Sigmoid colon (tissue), 7 donors: ENCODE measurements around the gene LSM14B. TPM values are rescaled to one million over a fixed set of nuclear protein-coding genes. Genes with fewer than 3 reads are reported as not detected.
"Not testable (repeated sequence)": the region's sequence is repeated elsewhere in the genome, so short reads cannot be mapped to it uniquely, and the experiment has no call there.

Experiments
- DNase-seq: peaks from one replicate; pipeline ENCODE4 v3.0.0-alpha.2; 2019
- H3K27ac ChIP-seq, 4 donors: fragments of 200-600 bp; sonication (generic); one replicate each; pipeline ENCODE4 v1.5.1; 2016 to 2019; ENCODE audit warnings: mild to moderate bottlenecking in 1 of 4
- H3K27me3 ChIP-seq, 3 donors: fragments of 200-600 bp; sonication (generic); one replicate each; pipeline ENCODE4 v1.5.1; 2019; ENCODE audit warnings: mild to moderate bottlenecking in 1 of 3
- H3K36me3 ChIP-seq, 4 donors: fragments of 200-600 bp; sonication (generic); one replicate each; pipeline ENCODE4 v1.5.1; 2016 to 2019
- H3K4me1 ChIP-seq, 4 donors: fragments of 200-600 bp; sonication (generic); one replicate each; pipeline ENCODE4 v1.5.1; 2017 to 2019
- H3K4me3 ChIP-seq, 4 donors: fragments of 200-600 bp; sonication (generic); one replicate each; pipeline ENCODE4 v1.5.1; 2017 to 2019; ENCODE audit warnings: mild to moderate bottlenecking in 2 of 4, moderate library complexity in 1 of 4
- H3K9me3 ChIP-seq, 4 donors: fragments of 200-600 bp in 3 of 4; sonication (generic) in 3 of 4; one replicate each; pipeline versions ENCODE4 v1.5.1 to v1.6.1; 2013 to 2019
- EP300 ChIP-seq, 4 donors: sonication (generic); formaldehyde crosslinking; IDR thresholded peaks; one replicate each; pipeline ENCODE4 v1.6.1; 2017; ENCODE audit warnings: antibody characterized with exemption in 4 of 4
- POLR2A ChIP-seq, 2 donors: fragments of 450-650 bp; IDR thresholded peaks; one replicate each; pipeline ENCODE4 v1.6.1; 2016; ENCODE audit warnings: antibody characterized with exemption in 2 of 2, mild to moderate bottlenecking in 2 of 2, moderate library complexity in 2 of 2
- POLR2AphosphoS5 ChIP-seq, 4 donors: sonication (generic); formaldehyde crosslinking; IDR thresholded peaks; one replicate each; pipeline ENCODE4 v1.6.1; 2017; ENCODE audit warnings: antibody characterized with exemption in 4 of 4
- WGBS, 2 donors: extraction: QIAGEN DNeasy Blood & Tissue Kit; methylation state at CpG; one replicate each; pipeline ENCODE4 v1.1.7; 2013; 5-methylcytosine and 5-hydroxymethylcytosine counted together
- intact Hi-C: fragments of 100-400 bp; cut with DNase I; formaldehyde crosslinking; loops from one replicate; pipeline ENCODE4 v1.15.1; 2023
- polyA plus RNA-seq, 3 donors: library from polyadenylated mRNA; stranded (reverse); fragments of 200-250 nt; gene quantifications; one replicate each; pipeline ENCODE4 v1.2.3, GENCODE V29; 2013
- total RNA-seq, 4 donors: library from RNA; depleted of rRNA; stranded (reverse); fragments of >200 nt; gene quantifications; one replicate each; pipeline ENCODE4 v1.1.0, GENCODE V29; 2016
- TF ChIP-seq, protein P1 (sequence below), 4 experiments: fragments of 450-650 bp in 3 of 4; fragments of 200-600 bp in 1 of 4; IDR thresholded peaks; one replicate each; pipeline ENCODE4 v1.5.1; 2016 to 2019; ENCODE audit warnings: antibody characterized with exemption in 4 of 4, mild to moderate bottlenecking in 3 of 4, moderate library complexity in 2 of 4
- donor health status: healthy with polysubstance abuse.
- donor health status: Bipolar disorder and iron deficiency.
- donor health status: healthy.

Gene LSM14B
- total and polyA plus RNA-seq, 7 donors: 16.9 to 28.5 (median 23.5) TPM

DNA sequence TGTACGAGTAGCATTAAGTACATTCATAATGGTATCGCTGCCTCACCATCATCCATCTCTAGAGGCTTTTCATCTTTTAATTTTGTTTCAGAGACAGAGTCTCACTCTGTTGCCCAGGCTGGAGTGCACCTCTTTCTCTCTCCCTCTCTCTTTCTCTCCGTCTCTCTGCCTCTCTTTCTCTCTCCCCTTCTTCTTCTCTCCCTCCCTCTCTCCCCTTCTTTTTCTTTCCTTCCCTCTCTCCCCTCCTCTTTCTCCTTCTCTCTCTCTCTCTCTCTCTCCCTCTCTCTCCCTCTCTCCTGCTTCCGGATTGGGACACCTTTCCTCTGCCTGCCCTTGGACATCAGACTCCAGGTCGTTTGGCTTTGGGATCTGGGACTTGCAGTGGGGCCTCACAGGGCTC is 39.0 kb upstream of the LSM14B start:
- no peak for DNase-seq
- TF ChIP-seq, protein P1, sequence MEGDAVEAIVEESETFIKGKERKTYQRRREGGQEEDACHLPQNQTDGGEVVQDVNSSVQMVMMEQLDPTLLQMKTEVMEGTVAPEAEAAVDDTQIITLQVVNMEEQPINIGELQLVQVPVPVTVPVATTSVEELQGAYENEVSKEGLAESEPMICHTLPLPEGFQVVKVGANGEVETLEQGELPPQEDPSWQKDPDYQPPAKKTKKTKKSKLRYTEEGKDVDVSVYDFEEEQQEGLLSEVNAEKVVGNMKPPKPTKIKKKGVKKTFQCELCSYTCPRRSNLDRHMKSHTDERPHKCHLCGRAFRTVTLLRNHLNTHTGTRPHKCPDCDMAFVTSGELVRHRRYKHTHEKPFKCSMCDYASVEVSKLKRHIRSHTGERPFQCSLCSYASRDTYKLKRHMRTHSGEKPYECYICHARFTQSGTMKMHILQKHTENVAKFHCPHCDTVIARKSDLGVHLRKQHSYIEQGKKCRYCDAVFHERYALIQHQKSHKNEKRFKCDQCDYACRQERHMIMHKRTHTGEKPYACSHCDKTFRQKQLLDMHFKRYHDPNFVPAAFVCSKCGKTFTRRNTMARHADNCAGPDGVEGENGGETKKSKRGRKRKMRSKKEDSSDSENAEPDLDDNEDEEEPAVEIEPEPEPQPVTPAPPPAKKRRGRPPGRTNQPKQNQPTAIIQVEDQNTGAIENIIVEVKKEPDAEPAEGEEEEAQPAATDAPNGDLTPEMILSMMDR (IDR thresholded peaks at IDR 0.05): no peak
- TF ChIP-seq POLR2A (IDR thresholded peaks at IDR 0.05) (no peak), EP300 (IDR thresholded peaks at IDR 0.05) (no peak), POLR2AphosphoS5 (IDR thresholded peaks at IDR 0.05) (no peak)
- H3K4me1 ChIP-seq: no peaks in the 10 kb centered on the region
- 54 to 72% methylated on average over 5 of the region's 5 CpGs for WGBS, 2 donors
- intact Hi-C loops: no loop called here
- H3K36me3 ChIP-seq: no peaks in the 10 kb centered on the region
- H3K27ac ChIP-seq: no peak overlapping the region
- H3K9me3 ChIP-seq: peaks cover 0 to 3% (median 0%) of the 10 kb centered on the region in 4 donors
- peaks cover 0 to 11% (median 0%) of the 10 kb centered on the region in 3 donors for H3K27me3 ChIP-seq
- H3K4me3 ChIP-seq: no peak overlapping the region

DNA sequence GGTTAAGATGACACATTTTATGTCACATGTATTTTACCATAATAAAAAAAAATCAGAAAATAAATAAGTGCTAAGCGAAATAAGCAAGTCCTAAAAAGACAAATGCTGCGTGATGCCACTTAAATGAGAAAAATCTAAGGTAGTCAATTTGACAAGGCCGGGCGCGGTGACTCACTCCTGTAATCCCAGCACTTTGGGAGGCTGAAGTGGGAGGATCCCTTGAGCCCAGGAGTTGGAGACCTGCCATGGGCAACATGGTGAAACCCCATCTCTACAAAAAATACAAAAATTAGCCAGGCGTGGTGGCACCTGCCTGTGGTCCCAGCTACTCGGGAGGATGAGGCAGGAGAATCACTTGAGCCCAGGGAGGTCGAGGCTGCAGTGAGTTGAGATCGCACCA is 38.1 kb upstream of the LSM14B start:
- H3K36me3 ChIP-seq, H3K27ac ChIP-seq, H3K4me1 ChIP-seq, H3K9me3 ChIP-seq, H3K4me3 ChIP-seq, DNase-seq, intact Hi-C loops: not testable (repeated sequence)
- 92 to 94% methylated on average over 9 of the region's 9 CpGs for WGBS, 2 donors
- H3K27me3 ChIP-seq: peaks cover 0 to 11% (median 0%) of the 10 kb centered on the region in 3 donors

GRCh38 chr20:62085206-62085605 is 37.1 kb upstream of the LSM14B start:
- no peak overlapping the region for H3K4me3 ChIP-seq
- no peak for DNase-seq
- H3K27me3 ChIP-seq: peaks cover 0 to 11% (median 0%) of the 10 kb centered on the region in 3 donors
- no peak for TF ChIP-seq POLR2A (IDR thresholded peaks at IDR 0.05)
- no peak overlapping the region for H3K27ac ChIP-seq
- 81 to 84% methylated on average over 9 of the region's 9 CpGs for WGBS, 2 donors
- intact Hi-C loops: no loop called here
- no peaks in the 10 kb centered on the region for H3K9me3 ChIP-seq
- H3K4me1 ChIP-seq: no peaks in the 10 kb centered on the region
- H3K36me3 ChIP-seq: no peaks in the 10 kb centered on the region

DNA sequence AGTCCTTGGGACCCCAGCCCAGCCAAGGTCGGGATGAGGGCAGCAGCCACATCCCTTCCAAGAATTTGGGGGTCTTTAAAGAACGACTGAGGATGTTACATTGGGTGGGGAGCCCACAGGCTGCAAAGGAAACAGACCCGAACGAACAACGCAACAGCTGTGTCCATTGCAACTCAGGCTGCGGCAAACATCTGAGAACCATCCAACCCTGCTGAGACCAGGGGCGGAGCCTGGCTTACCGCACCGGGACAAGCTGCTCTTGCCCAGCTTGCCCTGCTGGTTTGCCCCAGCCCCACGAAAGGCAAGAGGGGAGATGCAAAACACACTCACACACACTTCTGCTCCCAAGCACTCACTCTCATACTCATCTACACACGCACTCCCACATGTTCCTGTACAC is 35.0 kb upstream of the LSM14B start:
- H3K36me3 ChIP-seq: no peaks in the 10 kb centered on the region
- H3K27ac ChIP-seq: no peak overlapping the region
- DNase-seq: no peak
- WGBS, 2 donors: 29 to 39% methylated on average over 11 of the region's 11 CpGs
- TF ChIP-seq EP300 (IDR thresholded peaks at IDR 0.05) (no peak), POLR2A (IDR thresholded peaks at IDR 0.05) (no peak), POLR2AphosphoS5 (IDR thresholded peaks at IDR 0.05) (no peak)
- TF ChIP-seq, protein P1 (IDR thresholded peaks at IDR 0.05): no peak
- peaks cover 0 to 19% (median 0%) of the 10 kb centered on the region in 3 donors for H3K27me3 ChIP-seq
- intact Hi-C loops: no loop called here
- H3K4me1 ChIP-seq: no peaks in the 10 kb centered on the region
- no peaks in the 10 kb centered on the region for H3K9me3 ChIP-seq
- no peak overlapping the region for H3K4me3 ChIP-seq

- no peak for DNase-seq
- WGBS, 2 donors: 91 to 92% methylated on average over 17 of the region's 17 CpGs
- peaks cover 0 to 19% (median 0%) of the 10 kb centered on the region in 3 donors for H3K27me3 ChIP-seq
- no peaks in the 10 kb centered on the region for H3K36me3 ChIP-seq
- intact Hi-C loops: no loop called here
- H3K4me1 ChIP-seq: no peaks in the 10 kb centered on the region
- H3K9me3 ChIP-seq: no peaks in the 10 kb centered on the region
- H3K27ac ChIP-seq: no peak overlapping the region
- no peak for TF ChIP-seq POLR2AphosphoS5 (IDR thresholded peaks at IDR 0.05)
- TF ChIP-seq EP300 (IDR thresholded peaks at IDR 0.05): no peak
- TF ChIP-seq, protein P1 (IDR thresholded peaks at IDR 0.05): no peak
- TF ChIP-seq POLR2A (IDR thresholded peaks at IDR 0.05): no peak
- no peak overlapping the region for H3K4me3 ChIP-seq
These were observed 34.6 kb upstream of the LSM14B start for GRCh38 chr20:62087632-62088031.
